Peyer's patch (tissue), 4 donors: ENCODE results near the gene ARHGAP22. TPM values are rescaled to one million over a fixed set of nuclear protein-coding genes. Genes with fewer than 3 reads are reported as not detected.
A peak's percentile ranks its signal among the peaks of the same experiment; 100 is the strongest.

Experiments used
- DNase-seq, 3 donors: peaks; one replicate each; pipeline ENCODE4 v3.0.0-alpha.2; 2017 to 2019
- H3K27ac ChIP-seq, 4 donors: fragments of 200-600 bp; sonication (generic); one replicate each; pipeline ENCODE4 v1.5.1; 2016 to 2019
- H3K27me3 ChIP-seq, 2 donors: fragments of 200-600 bp; sonication (generic); one replicate each; pipeline ENCODE4 v1.5.1; 2019
- H3K36me3 ChIP-seq, 3 donors: fragments of 200-600 bp; sonication (generic); one replicate each; pipeline ENCODE4 v1.5.1; 2016 to 2019
- H3K4me1 ChIP-seq, 4 donors: fragments of 200-600 bp; sonication (generic); one replicate each; pipeline ENCODE4 v1.5.1; 2016 to 2019
- H3K4me3 ChIP-seq, 4 donors: fragments of 200-600 bp; sonication (generic); 1 replicate in 3 of 4; 2 replicates in 1 of 4; pipeline ENCODE4 v1.5.1; 2016 to 2019; ENCODE audit warnings: mild to moderate bottlenecking in 1 of 4
- H3K9me3 ChIP-seq, 4 donors: fragments of 200-600 bp; sonication (generic); one replicate each; pipeline ENCODE4 v1.5.1; 2016 to 2019; ENCODE audit warnings: mild to moderate bottlenecking in 1 of 4
- CTCF ChIP-seq, 6 experiments: fragments of 450-650 bp in 4 of 6; fragments of 200-600 bp in 2 of 6; sonication (generic) in 1 of 6; IDR thresholded peaks; one replicate each; pipeline ENCODE4 v1.5.1; 2017 to 2019; ENCODE audit warnings: antibody characterized with exemption in 6 of 6, mild to moderate bottlenecking in 3 of 6, moderate library complexity in 1 of 6
- POLR2A ChIP-seq, 2 donors: fragments of 450-650 bp; IDR thresholded peaks; one replicate each; pipeline ENCODE4 v1.5.1; 2017; ENCODE audit warnings: antibody characterized with exemption in 2 of 2, mild to moderate bottlenecking in 2 of 2, moderate library complexity in 2 of 2
- total RNA-seq, 4 donors: library from RNA; depleted of rRNA; stranded (reverse); fragments of >200 nt; gene quantifications; one replicate each; pipeline ENCODE4 v1.1.0, GENCODE V29; 2016

ARHGAP22 gene
- total RNA-seq, 4 donors from 2014 or later: 1.9 to 10.7 (median 8.3) TPM; not detected in 1

- Histone ChIP-seq H3K36me3 (no peaks in the 10 kb centered on the region), H3K4me3 (no peak overlapping the region), H3K27ac (no peak overlapping the region), H3K4me1 (no peaks in the 10 kb centered on the region), H3K9me3 (no peaks in the 10 kb centered on the region), H3K27me3 (no peaks in the 10 kb centered on the region)
- DNase-seq: peak in 1 of 3 donors; percentile 11
- no peak for TF ChIP-seq POLR2A (IDR thresholded peaks at IDR 0.05)
- no peak for TF ChIP-seq CTCF (IDR thresholded peaks at IDR 0.05)
Measured at GRCh38 chr10:48536916-48537890, 67.7 kb downstream of the ARHGAP22 start.

- H3K27me3 ChIP-seq: no peaks in the 10 kb centered on the region
- H3K36me3 ChIP-seq: no peaks in the 10 kb centered on the region
- no peak overlapping the region for H3K4me3 ChIP-seq
- no peaks in the 10 kb centered on the region for H3K4me1 ChIP-seq
- H3K9me3 ChIP-seq: no peaks in the 10 kb centered on the region
- DNase-seq: no peak
- H3K27ac ChIP-seq: no peak overlapping the region
- no peak for TF ChIP-seq POLR2A (IDR thresholded peaks at IDR 0.05)
- no peak for TF ChIP-seq CTCF (IDR thresholded peaks at IDR 0.05)
Measured at GRCh38 chr10:48536156-48536500, 68.7 kb downstream of the ARHGAP22 start.

- Histone ChIP-seq H3K9me3 (no peaks in the 10 kb centered on the region), H3K4me3 (no peak overlapping the region), H3K27ac (no peak overlapping the region), H3K4me1 (no peaks in the 10 kb centered on the region), H3K27me3 (no peaks in the 10 kb centered on the region), H3K36me3 (no peaks in the 10 kb centered on the region)
- DNase-seq: peak in 1 of 3 donors; percentile 9
- TF ChIP-seq POLR2A (IDR thresholded peaks at IDR 0.05): no peak
- no peak for TF ChIP-seq CTCF (IDR thresholded peaks at IDR 0.05)
Measured at GRCh38 chr10:48535416-48536155, 69.3 kb downstream of the ARHGAP22 start.

- TF ChIP-seq CTCF (IDR thresholded peaks at IDR 0.05) (no peak), POLR2A (IDR thresholded peaks at IDR 0.05) (no peak)
- H3K4me3 ChIP-seq: no peak overlapping the region
- no peaks in the 10 kb centered on the region for H3K27me3 ChIP-seq
- no peak for DNase-seq
- no peaks in the 10 kb centered on the region for H3K4me1 ChIP-seq
- no peak overlapping the region for H3K27ac ChIP-seq
- H3K9me3 ChIP-seq: no peaks in the 10 kb centered on the region
- H3K36me3 ChIP-seq: no peaks in the 10 kb centered on the region
Measured at GRCh38 chr10:48533951-48534720, 70.7 kb downstream of the ARHGAP22 start.

GRCh38 chr10:48533540-48533939 is 71.3 kb downstream of the ARHGAP22 start:
- H3K27me3 ChIP-seq: no peaks in the 10 kb centered on the region
- no peaks in the 10 kb centered on the region for H3K4me1 ChIP-seq
- no peaks in the 10 kb centered on the region for H3K36me3 ChIP-seq
- TF ChIP-seq POLR2A (IDR thresholded peaks at IDR 0.05) (no peak), CTCF (IDR thresholded peaks at IDR 0.05) (no peak)
- no peak overlapping the region for H3K4me3 ChIP-seq
- no peak for DNase-seq
- H3K9me3 ChIP-seq: no peaks in the 10 kb centered on the region
- no peak overlapping the region for H3K27ac ChIP-seq
